WTC11 (cell line): ENCODE results near the gene BORCS6. TPM values are rescaled to one million over a fixed set of nuclear protein-coding genes. Genes with fewer than 3 reads are reported as not detected.

Source experiments
- ATAC-seq: fragments of 200-7000 bp; cut with Tn5 transposase; 2 replicates; pipeline ENCODE4 v1.10.0; 2021; ENCODE audit warnings: mild to moderate bottlenecking, moderate library complexity
- CTCF ChIA-PET: fragments of 300-600 bp; sonication (Branson Sonifier 250); formaldehyde crosslinking; loops from one replicate; lab custom pipeline; 2021; ENCODE audit warnings: antibody characterized with exemption; lab: Charles Lee
- POLR2A ChIA-PET: fragments of 350-600 bp; sonication (Branson Sonifier 250); formaldehyde crosslinking; loops from one replicate; lab custom pipeline; 2021; ENCODE audit warnings: antibody characterized with exemption; lab: Charles Lee
- DNase-seq: peaks from one replicate; pipeline ENCODE4 v3.0.0; 2021; ENCODE audit warnings: low spot score
- H3K27ac Mint-ChIP-seq: 2 replicates; pipeline ENCODE4 v1.8.0; 2021; ENCODE audit warnings: mixed read lengths
- H3K27me3 Mint-ChIP-seq: 2 replicates; pipeline ENCODE4 v1.8.0; 2021; ENCODE audit warnings: low read depth, mild to moderate bottlenecking, moderate library complexity, mixed read lengths
- H3K36me3 Mint-ChIP-seq: 2 replicates; pipeline ENCODE4 v1.8.0; 2021; ENCODE audit warnings: mixed read lengths
- H3K4me1 Mint-ChIP-seq: 2 replicates; pipeline ENCODE4 v1.8.0; 2022; ENCODE audit warnings: mixed read lengths
- H3K4me3 Mint-ChIP-seq: 2 replicates; pipeline ENCODE4 v1.8.0; 2021; ENCODE audit warnings: mild to moderate bottlenecking, moderate library complexity, mixed read lengths
- H3K9me3 Mint-ChIP-seq: 2 replicates; pipeline ENCODE4 v1.8.0; 2021; ENCODE audit warnings: mixed read lengths
- FOXJ3 ChIP-seq: sonication (generic); formaldehyde crosslinking; IDR thresholded peaks from 2 replicates; pipeline ENCODE4 v1.9.0; 2021; ENCODE audit warnings: missing genetic modification reagents, mild to moderate bottlenecking, borderline replicate concordance
- GABPB1 ChIP-seq: sonication (generic); formaldehyde crosslinking; IDR thresholded peaks from 2 replicates; pipeline ENCODE4 v1.8.1; 2023; ENCODE audit warnings: mild to moderate bottlenecking, missing genetic modification reagents
- HMGA2 ChIP-seq: fragments of 250-450 bp; sonication (Bioruptor Pico); IDR thresholded peaks from 2 replicates; pipeline ENCODE4 v1.4.0; 2021; ENCODE audit warnings: mild to moderate bottlenecking, moderate library complexity
- IRF2 ChIP-seq: sonication (generic); formaldehyde crosslinking; IDR thresholded peaks from 2 replicates; pipeline ENCODE4 v1.8.0; 2022; ENCODE audit warnings: low read depth, missing genetic modification reagents, borderline replicate concordance
- MYBL2 ChIP-seq: sonication (generic); formaldehyde crosslinking; IDR thresholded peaks from 2 replicates; pipeline ENCODE4 v1.8.1; 2023; ENCODE audit warnings: mild to moderate bottlenecking, moderate library complexity, missing genetic modification reagents
- NFYB ChIP-seq: sonication (generic); formaldehyde crosslinking; conservative IDR thresholded peaks from 2 replicates; pipeline ENCODE4 v1.8.0; 2022; ENCODE audit warnings: low read depth, missing genetic modification reagents
- NR2C2 ChIP-seq: sonication (generic); formaldehyde crosslinking; IDR thresholded peaks from 2 replicates; pipeline ENCODE4 v1.8.0; 2022; ENCODE audit warnings: mild to moderate bottlenecking, missing genetic modification reagents
- PRRX2 ChIP-seq: fragments of 250-450 bp; sonication (Bioruptor Pico); IDR thresholded peaks from 2 replicates; pipeline ENCODE4 v1.8.0; 2021; ENCODE audit warnings: mild to moderate bottlenecking
- RELA ChIP-seq: sonication (generic); formaldehyde crosslinking; IDR thresholded peaks from 2 replicates; pipeline ENCODE4 v1.8.1; 2022; ENCODE audit warnings: missing genetic modification reagents, mild to moderate bottlenecking, borderline replicate concordance
- SMAD4 ChIP-seq: sonication (generic); formaldehyde crosslinking; IDR thresholded peaks from 2 replicates; pipeline ENCODE4 v1.8.0; 2022; ENCODE audit warnings: mild to moderate bottlenecking, missing genetic modification reagents
- SOX15 ChIP-seq: fragments of 250-450 bp; sonication (Bioruptor Pico); IDR thresholded peaks from 2 replicates; pipeline ENCODE4 v1.9.0; 2021; ENCODE audit warnings: mild to moderate bottlenecking
- ZBTB21 ChIP-seq: sonication (generic); formaldehyde crosslinking; IDR thresholded peaks from 2 replicates; pipeline ENCODE4 v1.8.1; 2023; ENCODE audit warnings: mild to moderate bottlenecking, missing genetic modification reagents, borderline replicate concordance
- ZNF317 ChIP-seq: sonication (generic); formaldehyde crosslinking; IDR thresholded peaks from 2 replicates; pipeline ENCODE4 v1.8.1; 2023; ENCODE audit warnings: low read depth, mild to moderate bottlenecking, moderate library complexity, missing genetic modification reagents, borderline replicate concordance
- total RNA-seq: library from RNA; stranded (reverse); gene quantifications from 3 replicates; pipeline ENCODE4 v1.2.3, GENCODE V29; 2021
- TF ChIP-seq, protein P1 (sequence below): sonication (generic); formaldehyde crosslinking; IDR thresholded peaks from 2 replicates; pipeline ENCODE4 v1.8.1; 2023; ENCODE audit warnings: mild to moderate bottlenecking, missing genetic modification reagents, moderate library complexity
- TF ChIP-seq, protein P2 (sequence below): sonication (generic); formaldehyde crosslinking; IDR thresholded peaks from 2 replicates; pipeline ENCODE4 v1.8.1; 2023; ENCODE audit warnings: mild to moderate bottlenecking, moderate library complexity, missing genetic modification reagents
- TF ChIP-seq, protein P3 (sequence below): fragments of 200-600 bp; IDR thresholded peaks from 2 replicates; pipeline ENCODE4 v1.8.0; 2022; ENCODE audit warnings: antibody characterized with exemption
- TF ChIP-seq, protein P4 (sequence below): fragments of 250-450 bp; sonication (Bioruptor Pico); IDR thresholded peaks from 2 replicates; pipeline ENCODE4 v1.9.0; 2021; ENCODE audit warnings: mild to moderate bottlenecking, borderline replicate concordance
- TF ChIP-seq, protein P5 (sequence below): fragments of 250-450 bp; sonication (Bioruptor Pico); IDR thresholded peaks from 2 replicates; pipeline ENCODE4 v2.1.2; 2022; ENCODE audit warnings: mild to moderate bottlenecking, moderate library complexity
- TF ChIP-seq, protein P6 (sequence below): sonication (generic); formaldehyde crosslinking; conservative IDR thresholded peaks from 2 replicates; pipeline ENCODE4 v1.8.1; 2022; ENCODE audit warnings: mild to moderate bottlenecking, missing genetic modification reagents
- TF ChIP-seq, protein P7 (sequence below): sonication (generic); formaldehyde crosslinking; IDR thresholded peaks from 2 replicates; pipeline ENCODE4 v1.8.1; 2023; ENCODE audit warnings: mild to moderate bottlenecking, missing genetic modification reagents, moderate library complexity
- TF ChIP-seq, protein P8 (sequence below): sonication (generic); formaldehyde crosslinking; IDR thresholded peaks from 2 replicates; pipeline ENCODE4 v1.8.1; 2022; ENCODE audit warnings: mild to moderate bottlenecking, moderate library complexity, missing genetic modification reagents

BORCS6 gene
- total RNA-seq, 1 experiment from 2014 or later: 5.6 TPM

DNA sequence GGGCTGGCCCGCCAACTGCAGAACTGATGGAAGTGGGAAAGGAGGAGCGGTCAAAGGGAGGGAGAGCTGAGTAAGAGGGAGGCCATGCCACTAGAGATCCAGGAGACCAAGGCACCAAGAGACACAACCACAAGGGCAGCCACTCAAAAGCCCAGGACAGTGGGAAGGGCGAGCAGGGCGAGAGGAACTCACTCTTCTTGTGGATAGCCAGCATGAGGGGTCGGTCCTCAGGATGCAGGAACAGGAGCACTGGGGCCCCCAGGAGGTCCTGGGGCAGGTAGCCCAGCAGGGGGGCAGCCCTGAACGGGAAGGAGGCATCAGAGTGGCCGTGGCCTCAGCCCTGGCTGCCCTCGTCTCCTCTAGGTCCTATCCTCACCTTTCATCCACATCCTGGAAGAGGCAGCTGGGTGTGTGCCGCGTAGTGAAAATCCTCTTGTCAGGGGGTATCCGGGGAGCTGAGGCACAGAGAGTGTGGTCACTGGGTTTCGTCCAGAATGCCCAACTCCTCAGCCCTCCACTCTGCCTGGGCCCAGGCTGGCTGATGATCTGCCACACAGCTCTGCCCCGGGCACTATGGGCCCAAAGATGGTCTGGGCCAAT is 42.1 kb downstream of the BORCS6 start:
- peaks cover 6% of the 10 kb centered on the region for H3K4me1 Mint-ChIP-seq
- H3K27me3 Mint-ChIP-seq: no peaks in the 10 kb centered on the region
- no peak overlapping the region for H3K4me3 Mint-ChIP-seq
- no peak overlapping the region for H3K27ac Mint-ChIP-seq
- TF ChIP-seq GABPB1 (no peak), ZBTB21 (no peak), NR2C2 (no peak), RELA (CRISPR knock-in tag) (no peak), SOX15 (CRISPR knock-in tag) (no peak), ZNF317 (no peak), MYBL2 (CRISPR knock-in tag) (no peak), NFYB (CRISPR knock-in tag) (no peak), FOXJ3 (no peak), HMGA2 (no peak)
- TF ChIP-seq, protein P1, sequence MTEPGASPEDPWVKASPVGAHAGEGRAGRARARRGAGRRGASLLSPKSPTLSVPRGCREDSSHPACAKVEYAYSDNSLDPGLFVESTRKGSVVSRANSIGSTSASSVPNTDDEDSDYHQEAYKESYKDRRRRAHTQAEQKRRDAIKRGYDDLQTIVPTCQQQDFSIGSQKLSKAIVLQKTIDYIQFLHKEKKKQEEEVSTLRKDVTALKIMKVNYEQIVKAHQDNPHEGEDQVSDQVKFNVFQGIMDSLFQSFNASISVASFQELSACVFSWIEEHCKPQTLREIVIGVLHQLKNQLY (CRISPR knock-in tag): no peak
- TF ChIP-seq, protein P2, sequence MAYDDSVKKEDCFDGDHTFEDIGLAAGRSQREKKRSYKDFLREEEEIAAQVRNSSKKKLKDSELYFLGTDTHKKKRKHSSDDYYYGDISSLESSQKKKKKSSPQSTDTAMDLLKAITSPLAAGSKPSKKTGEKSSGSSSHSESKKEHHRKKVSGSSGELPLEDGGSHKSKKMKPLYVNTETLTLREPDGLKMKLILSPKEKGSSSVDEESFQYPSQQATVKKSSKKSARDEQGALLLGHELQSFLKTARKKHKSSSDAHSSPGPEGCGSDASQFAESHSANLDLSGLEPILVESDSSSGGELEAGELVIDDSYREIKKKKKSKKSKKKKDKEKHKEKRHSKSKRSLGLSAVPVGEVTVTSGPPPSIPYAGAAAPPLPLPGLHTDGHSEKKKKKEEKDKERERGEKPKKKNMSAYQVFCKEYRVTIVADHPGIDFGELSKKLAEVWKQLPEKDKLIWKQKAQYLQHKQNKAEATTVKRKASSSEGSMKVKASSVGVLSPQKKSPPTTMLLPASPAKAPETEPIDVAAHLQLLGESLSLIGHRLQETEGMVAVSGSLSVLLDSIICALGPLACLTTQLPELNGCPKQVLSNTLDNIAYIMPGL (CRISPR knock-in tag): no peak
- TF ChIP-seq, protein P3, sequence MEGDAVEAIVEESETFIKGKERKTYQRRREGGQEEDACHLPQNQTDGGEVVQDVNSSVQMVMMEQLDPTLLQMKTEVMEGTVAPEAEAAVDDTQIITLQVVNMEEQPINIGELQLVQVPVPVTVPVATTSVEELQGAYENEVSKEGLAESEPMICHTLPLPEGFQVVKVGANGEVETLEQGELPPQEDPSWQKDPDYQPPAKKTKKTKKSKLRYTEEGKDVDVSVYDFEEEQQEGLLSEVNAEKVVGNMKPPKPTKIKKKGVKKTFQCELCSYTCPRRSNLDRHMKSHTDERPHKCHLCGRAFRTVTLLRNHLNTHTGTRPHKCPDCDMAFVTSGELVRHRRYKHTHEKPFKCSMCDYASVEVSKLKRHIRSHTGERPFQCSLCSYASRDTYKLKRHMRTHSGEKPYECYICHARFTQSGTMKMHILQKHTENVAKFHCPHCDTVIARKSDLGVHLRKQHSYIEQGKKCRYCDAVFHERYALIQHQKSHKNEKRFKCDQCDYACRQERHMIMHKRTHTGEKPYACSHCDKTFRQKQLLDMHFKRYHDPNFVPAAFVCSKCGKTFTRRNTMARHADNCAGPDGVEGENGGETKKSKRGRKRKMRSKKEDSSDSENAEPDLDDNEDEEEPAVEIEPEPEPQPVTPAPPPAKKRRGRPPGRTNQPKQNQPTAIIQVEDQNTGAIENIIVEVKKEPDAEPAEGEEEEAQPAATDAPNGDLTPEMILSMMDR: no peak
- DNase-seq (no peak), ATAC-seq (no peak)
- CTCF ChIA-PET: no interaction called here
- POLR2A ChIA-PET: no interaction called here
- peaks cover 36% of the 10 kb centered on the region for H3K36me3 Mint-ChIP-seq
- H3K9me3 Mint-ChIP-seq: no peaks in the 10 kb centered on the region

DNA sequence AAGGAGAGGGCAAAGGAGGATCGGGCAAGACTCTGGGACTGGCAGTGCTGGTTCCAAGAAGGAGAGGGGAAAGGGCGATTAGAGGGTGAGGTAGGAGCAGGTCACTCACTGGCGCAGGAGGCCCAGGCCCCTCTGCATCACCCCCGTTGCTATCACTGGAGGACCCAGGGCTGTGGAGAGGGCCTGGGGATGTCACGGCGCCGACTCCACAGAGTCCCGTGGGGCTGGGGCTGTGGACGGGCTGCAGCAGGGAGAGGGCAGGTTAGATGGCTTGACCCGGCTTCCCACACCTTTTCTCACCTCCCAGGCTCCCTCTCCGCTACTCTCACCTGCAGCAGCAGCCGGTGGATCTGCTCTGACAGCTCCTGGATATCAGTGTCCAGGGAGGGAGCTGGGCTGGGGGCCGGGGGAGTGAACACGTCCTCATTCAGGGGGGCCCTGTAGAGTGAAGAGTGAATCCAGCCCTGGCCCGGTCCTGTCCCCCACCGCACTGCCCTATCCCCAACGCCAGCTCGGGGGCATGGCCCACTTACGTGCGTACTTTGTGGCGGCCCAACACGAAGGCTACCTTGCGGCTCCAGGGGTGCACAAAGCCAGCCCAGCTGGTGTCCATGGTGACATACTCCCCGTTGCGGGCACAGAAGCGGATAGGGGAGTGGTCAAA is 42.7 kb downstream of the BORCS6 start:
- Mint-ChIP-seq H3K27ac (no peak overlapping the region), H3K27me3 (no peaks in the 10 kb centered on the region), H3K9me3 (no peaks in the 10 kb centered on the region), H3K4me3 (no peak overlapping the region), H3K4me1 (no peaks in the 10 kb centered on the region; the same call in 1 of the 2 replicates), H3K36me3 (peaks cover 36% of the 10 kb centered on the region)
- DNase-seq: no peak
- POLR2A ChIA-PET: no interaction called here
- ATAC-seq: no peak
- CTCF ChIA-PET: no interaction called here
- TF ChIP-seq MYBL2 (CRISPR knock-in tag): no peak
- TF ChIP-seq, protein P4, sequence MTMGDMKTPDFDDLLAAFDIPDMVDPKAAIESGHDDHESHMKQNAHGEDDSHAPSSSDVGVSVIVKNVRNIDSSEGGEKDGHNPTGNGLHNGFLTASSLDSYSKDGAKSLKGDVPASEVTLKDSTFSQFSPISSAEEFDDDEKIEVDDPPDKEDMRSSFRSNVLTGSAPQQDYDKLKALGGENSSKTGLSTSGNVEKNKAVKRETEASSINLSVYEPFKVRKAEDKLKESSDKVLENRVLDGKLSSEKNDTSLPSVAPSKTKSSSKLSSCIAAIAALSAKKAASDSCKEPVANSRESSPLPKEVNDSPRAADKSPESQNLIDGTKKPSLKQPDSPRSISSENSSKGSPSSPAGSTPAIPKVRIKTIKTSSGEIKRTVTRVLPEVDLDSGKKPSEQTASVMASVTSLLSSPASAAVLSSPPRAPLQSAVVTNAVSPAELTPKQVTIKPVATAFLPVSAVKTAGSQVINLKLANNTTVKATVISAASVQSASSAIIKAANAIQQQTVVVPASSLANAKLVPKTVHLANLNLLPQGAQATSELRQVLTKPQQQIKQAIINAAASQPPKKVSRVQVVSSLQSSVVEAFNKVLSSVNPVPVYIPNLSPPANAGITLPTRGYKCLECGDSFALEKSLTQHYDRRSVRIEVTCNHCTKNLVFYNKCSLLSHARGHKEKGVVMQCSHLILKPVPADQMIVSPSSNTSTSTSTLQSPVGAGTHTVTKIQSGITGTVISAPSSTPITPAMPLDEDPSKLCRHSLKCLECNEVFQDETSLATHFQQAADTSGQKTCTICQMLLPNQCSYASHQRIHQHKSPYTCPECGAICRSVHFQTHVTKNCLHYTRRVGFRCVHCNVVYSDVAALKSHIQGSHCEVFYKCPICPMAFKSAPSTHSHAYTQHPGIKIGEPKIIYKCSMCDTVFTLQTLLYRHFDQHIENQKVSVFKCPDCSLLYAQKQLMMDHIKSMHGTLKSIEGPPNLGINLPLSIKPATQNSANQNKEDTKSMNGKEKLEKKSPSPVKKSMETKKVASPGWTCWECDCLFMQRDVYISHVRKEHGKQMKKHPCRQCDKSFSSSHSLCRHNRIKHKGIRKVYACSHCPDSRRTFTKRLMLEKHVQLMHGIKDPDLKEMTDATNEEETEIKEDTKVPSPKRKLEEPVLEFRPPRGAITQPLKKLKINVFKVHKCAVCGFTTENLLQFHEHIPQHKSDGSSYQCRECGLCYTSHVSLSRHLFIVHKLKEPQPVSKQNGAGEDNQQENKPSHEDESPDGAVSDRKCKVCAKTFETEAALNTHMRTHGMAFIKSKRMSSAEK (CRISPR knock-in tag): no peak
- TF ChIP-seq, protein P5, sequence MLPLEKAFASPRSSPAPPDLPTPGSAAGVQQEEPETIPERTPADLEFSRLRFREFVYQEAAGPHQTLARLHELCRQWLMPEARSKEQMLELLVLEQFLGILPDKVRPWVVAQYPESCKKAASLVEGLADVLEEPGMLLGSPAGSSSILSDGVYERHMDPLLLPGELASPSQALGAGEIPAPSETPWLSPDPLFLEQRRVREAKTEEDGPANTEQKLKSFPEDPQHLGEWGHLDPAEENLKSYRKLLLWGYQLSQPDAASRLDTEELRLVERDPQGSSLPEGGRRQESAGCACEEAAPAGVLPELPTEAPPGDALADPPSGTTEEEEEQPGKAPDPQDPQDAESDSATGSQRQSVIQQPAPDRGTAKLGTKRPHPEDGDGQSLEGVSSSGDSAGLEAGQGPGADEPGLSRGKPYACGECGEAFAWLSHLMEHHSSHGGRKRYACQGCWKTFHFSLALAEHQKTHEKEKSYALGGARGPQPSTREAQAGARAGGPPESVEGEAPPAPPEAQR (CRISPR knock-in tag): no peak
- TF ChIP-seq, protein P6, sequence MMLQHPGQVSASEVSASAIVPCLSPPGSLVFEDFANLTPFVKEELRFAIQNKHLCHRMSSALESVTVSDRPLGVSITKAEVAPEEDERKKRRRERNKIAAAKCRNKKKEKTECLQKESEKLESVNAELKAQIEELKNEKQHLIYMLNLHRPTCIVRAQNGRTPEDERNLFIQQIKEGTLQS (CRISPR knock-in tag): no peak
- TF ChIP-seq IRF2 (CRISPR knock-in tag): no peak
- TF ChIP-seq NFYB (CRISPR knock-in tag): no peak
- no peak for TF ChIP-seq SMAD4 (CRISPR knock-in tag)
- TF ChIP-seq, protein P7, sequence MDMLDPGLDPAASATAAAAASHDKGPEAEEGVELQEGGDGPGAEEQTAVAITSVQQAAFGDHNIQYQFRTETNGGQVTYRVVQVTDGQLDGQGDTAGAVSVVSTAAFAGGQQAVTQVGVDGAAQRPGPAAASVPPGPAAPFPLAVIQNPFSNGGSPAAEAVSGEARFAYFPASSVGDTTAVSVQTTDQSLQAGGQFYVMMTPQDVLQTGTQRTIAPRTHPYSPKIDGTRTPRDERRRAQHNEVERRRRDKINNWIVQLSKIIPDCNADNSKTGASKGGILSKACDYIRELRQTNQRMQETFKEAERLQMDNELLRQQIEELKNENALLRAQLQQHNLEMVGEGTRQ (CRISPR knock-in tag): no peak
- no peak for TF ChIP-seq PRRX2 (CRISPR knock-in tag)
- TF ChIP-seq, protein P8, sequence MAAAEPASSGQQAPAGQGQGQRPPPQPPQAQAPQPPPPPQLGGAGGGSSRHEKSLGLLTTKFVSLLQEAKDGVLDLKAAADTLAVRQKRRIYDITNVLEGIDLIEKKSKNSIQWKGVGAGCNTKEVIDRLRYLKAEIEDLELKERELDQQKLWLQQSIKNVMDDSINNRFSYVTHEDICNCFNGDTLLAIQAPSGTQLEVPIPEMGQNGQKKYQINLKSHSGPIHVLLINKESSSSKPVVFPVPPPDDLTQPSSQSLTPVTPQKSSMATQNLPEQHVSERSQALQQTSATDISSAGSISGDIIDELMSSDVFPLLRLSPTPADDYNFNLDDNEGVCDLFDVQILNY (CRISPR knock-in tag): no peak
